Measurements from ENCODE around the gene ARHGDIG. TPM values are rescaled to one million over a fixed set of nuclear protein-coding genes. Genes with fewer than 3 reads are reported as not detected.

ARHGDIG gene
- total RNA-seq, 1 donor from 2014 or later: 5.0 TPM

GRCh38 chr16:239948-240277, 40.5 kb upstream of the ARHGDIG start:
- Mint-ChIP-seq H3K27me3 (ENCODE audit: low read depth, unreplicated experiment) (no peaks in the 10 kb centered on the region), H3K4me3 (ENCODE audit: unreplicated experiment) (no peak overlapping the region), H3K36me3 (ENCODE audit: low read depth, unreplicated experiment) (peaks cover 5% of the 10 kb centered on the region), H3K9me3 (ENCODE audit: unreplicated experiment) (no peaks in the 10 kb centered on the region), H3K27ac (ENCODE audit: unreplicated experiment) (no peak overlapping the region), H3K4me1 (ENCODE audit: low read depth, unreplicated experiment) (peaks cover 6% of the 10 kb centered on the region)
- DNase-seq (ENCODE audit: low read depth) (no peak), FAIRE-seq (no peak)
- H3K4me2 ChIP-seq (ENCODE audit: low read length): no peak overlapping the region
- H3K9me3 ChIP-seq (ENCODE audit: insufficient read depth, low read depth, low read length): no peaks in the 10 kb centered on the region
- H3K4me1 ChIP-seq (ENCODE audit: insufficient read depth, low read length): no peaks in the 10 kb centered on the region
- no peak overlapping the region for H3K27ac ChIP-seq (ENCODE audit: low read depth, low read length)
- H3K4me3 ChIP-seq (ENCODE audit: insufficient read depth, low read depth, low read length): no peak overlapping the region
- peaks cover 24% of the 10 kb centered on the region for H4K20me1 ChIP-seq (ENCODE audit: insufficient read depth, low read length)
- no peaks in the 10 kb centered on the region for H3K36me3 ChIP-seq (ENCODE audit: insufficient read depth, low read length)
- H3K79me2 ChIP-seq (ENCODE audit: insufficient read depth, low read length): peaks cover 21% of the 10 kb centered on the region
- TF ChIP-seq EZH2 (IDR thresholded peaks at IDR 0.05; ENCODE audit: insufficient read depth, low read length) (no peak), CTCF (IDR thresholded peaks at IDR 0.05; ENCODE audit: insufficient read depth, low read depth, low read length) (no peak)
- H3K9ac ChIP-seq (ENCODE audit: low read length): no peak overlapping the region
- no peak overlapping the region for H2AFZ ChIP-seq (ENCODE audit: low read depth, low read length)
- no peaks in the 10 kb centered on the region for H3K27me3 ChIP-seq (ENCODE audit: insufficient read depth, low read length)

GRCh38 chr16:240559-240958, 39.8 kb upstream of the ARHGDIG start:
- FAIRE-seq: no peak
- H4K20me1 ChIP-seq (ENCODE audit: insufficient read depth, low read length): peaks cover 24% of the 10 kb centered on the region
- no peak for TF ChIP-seq CTCF (IDR thresholded peaks at IDR 0.05; ENCODE audit: insufficient read depth, low read depth, low read length)
- no peak for TF ChIP-seq EZH2 (IDR thresholded peaks at IDR 0.05; ENCODE audit: insufficient read depth, low read length)
- Mint-ChIP-seq H3K27me3 (ENCODE audit: low read depth, unreplicated experiment) (no peaks in the 10 kb centered on the region), H3K4me1 (ENCODE audit: low read depth, unreplicated experiment) (peaks cover 6% of the 10 kb centered on the region), H3K36me3 (ENCODE audit: low read depth, unreplicated experiment) (peaks cover 4% of the 10 kb centered on the region), H3K27ac (ENCODE audit: unreplicated experiment) (no peak overlapping the region), H3K9me3 (ENCODE audit: unreplicated experiment) (no peaks in the 10 kb centered on the region), H3K4me3 (ENCODE audit: unreplicated experiment) (no peak overlapping the region)
- H3K79me2 ChIP-seq (ENCODE audit: insufficient read depth, low read length): peaks cover 21% of the 10 kb centered on the region
- no peak overlapping the region for H2AFZ ChIP-seq (ENCODE audit: low read depth, low read length)
- H3K27ac ChIP-seq (ENCODE audit: low read depth, low read length): no peak overlapping the region
- H3K9me3 ChIP-seq (ENCODE audit: insufficient read depth, low read depth, low read length): no peaks in the 10 kb centered on the region
- H3K9ac ChIP-seq (ENCODE audit: low read length): no peak overlapping the region
- H3K36me3 ChIP-seq (ENCODE audit: insufficient read depth, low read length): no peaks in the 10 kb centered on the region
- no peak for DNase-seq (ENCODE audit: low read depth)
- H3K27me3 ChIP-seq (ENCODE audit: insufficient read depth, low read length): no peaks in the 10 kb centered on the region
- no peak overlapping the region for H3K4me3 ChIP-seq (ENCODE audit: insufficient read depth, low read depth, low read length)
- H3K4me1 ChIP-seq (ENCODE audit: insufficient read depth, low read length): no peaks in the 10 kb centered on the region
- no peak overlapping the region for H3K4me2 ChIP-seq (ENCODE audit: low read length)

GRCh38 chr16:242281-242680, 38.1 kb upstream of the ARHGDIG start:
- H3K9me3 Mint-ChIP-seq (ENCODE audit: unreplicated experiment): no peaks in the 10 kb centered on the region
- no peak overlapping the region for H3K4me2 ChIP-seq (ENCODE audit: low read length)
- H3K79me2 ChIP-seq (ENCODE audit: insufficient read depth, low read length): peaks cover 21% of the 10 kb centered on the region
- H4K20me1 ChIP-seq (ENCODE audit: insufficient read depth, low read length): peaks cover 27% of the 10 kb centered on the region
- H3K27me3 ChIP-seq (ENCODE audit: insufficient read depth, low read length): no peaks in the 10 kb centered on the region
- no peak for FAIRE-seq
- H3K27ac ChIP-seq (ENCODE audit: low read depth, low read length): no peak overlapping the region
- H3K4me1 Mint-ChIP-seq (ENCODE audit: low read depth, unreplicated experiment): peaks cover 6% of the 10 kb centered on the region
- DNase-seq (ENCODE audit: low read depth): no peak
- no peak overlapping the region for H3K27ac Mint-ChIP-seq (ENCODE audit: unreplicated experiment)
- no peak overlapping the region for H3K4me3 ChIP-seq (ENCODE audit: insufficient read depth, low read depth, low read length)
- TF ChIP-seq EZH2 (IDR thresholded peaks at IDR 0.05; ENCODE audit: insufficient read depth, low read length): no peak
- no peak for TF ChIP-seq CTCF (IDR thresholded peaks at IDR 0.05; ENCODE audit: insufficient read depth, low read depth, low read length)
- H3K4me1 ChIP-seq (ENCODE audit: insufficient read depth, low read length): no peaks in the 10 kb centered on the region
- no peak overlapping the region for H3K9ac ChIP-seq (ENCODE audit: low read length)
- H3K4me3 Mint-ChIP-seq (ENCODE audit: unreplicated experiment): no peak overlapping the region
- no peaks in the 10 kb centered on the region for H3K9me3 ChIP-seq (ENCODE audit: insufficient read depth, low read depth, low read length)
- no peaks in the 10 kb centered on the region for H3K27me3 Mint-ChIP-seq (ENCODE audit: low read depth, unreplicated experiment)
- H3K36me3 ChIP-seq (ENCODE audit: insufficient read depth, low read length): no peaks in the 10 kb centered on the region
- no peaks in the 10 kb centered on the region for H3K36me3 Mint-ChIP-seq (ENCODE audit: low read depth, unreplicated experiment)
- H2AFZ ChIP-seq (ENCODE audit: low read depth, low read length): no peak overlapping the region
